Measurements from ENCODE around the gene EP400.

The EP400 gene

GRCh38 chr12:132056951-132057350, 107.2 kb downstream of the EP400 start:
- intact Hi-C loops (cut with DNase I), result no loop called here
- DNase-seq, result peak in 1 of 10 donors; percentile 10

GRCh38 chr12:132057691-132058090, 107.9 kb downstream of the EP400 start:
- DNase-seq, result no peak
- intact Hi-C loops (cut with DNase I), result no loop called here

GRCh38 chr12:132061197-132061596, 111.5 kb downstream of the EP400 start:
- DNase-seq, result peak in 1 of 10 donors; percentile 20
- intact Hi-C loops (cut with DNase I), result no loop called here

GRCh38 chr12:132061641-132062430, 112.1 kb downstream of the EP400 start:
- intact Hi-C loops (cut with DNase I), result no loop called here
- peak in 2 of 10 donors; percentile 73 to 82 for DNase-seq

- intact Hi-C loops (cut with DNase I), result no loop called here
- DNase-seq, result peak in 1 of 10 donors; percentile 64
Observed at GRCh38 chr12:132062481-132062880, 112.7 kb downstream of the EP400 start.

- intact Hi-C loops (cut with DNase I), result no loop called here
Observed at GRCh38 chr12:132063491-132063890, 113.7 kb downstream of the EP400 start.

GRCh38 chr12:132064631-132065030, 114.9 kb downstream of the EP400 start:
- DNase-seq, result peak in 1 of 10 donors; percentile 66
- intact Hi-C loops (cut with DNase I), result no loop called here

More at GRCh38 chr12:132063491-132063890, 113.7 kb downstream of the EP400 start:
- DNase-seq, result peak in 1 of 10 donors; percentile 10

GRCh38 chr12:132065203-132065602, 115.5 kb downstream of the EP400 start:
- intact Hi-C loops (cut with DNase I), result no loop called here
- peak in 1 of 10 donors; percentile 80 for DNase-seq

GRCh38 chr12:132065609-132066344, 116.0 kb downstream of the EP400 start:
- intact Hi-C loops (cut with DNase I), result no loop called here
- DNase-seq, result no peak

GRCh38 chr12:132066345-132066685, 116.6 kb downstream of the EP400 start:
- intact Hi-C loops (cut with DNase I), result no loop called here
- no peak for DNase-seq

- peak in 1 of 10 donors; percentile 75 for DNase-seq
- intact Hi-C loops (cut with DNase I), result no loop called here
Observed at GRCh38 chr12:132066749-132067148, 117.0 kb downstream of the EP400 start.

GRCh38 chr12:132067182-132067581, 117.4 kb downstream of the EP400 start:
- intact Hi-C loops (cut with DNase I), result no loop called here
- peak in 1 of 10 donors; percentile 75 for DNase-seq

GRCh38 chr12:132068250-132068649, 118.5 kb downstream of the EP400 start:
- intact Hi-C loops (cut with DNase I), result no loop called here

GRCh38 chr12:132069336-132069985, 119.7 kb downstream of the EP400 start:
- intact Hi-C loops (cut with DNase I), result no loop called here
- peak in 1 of 10 donors; percentile 77 for DNase-seq

More at GRCh38 chr12:132068250-132068649, 118.5 kb downstream of the EP400 start:
- DNase-seq, result no peak

GRCh38 chr12:132070298-132070697, 120.6 kb downstream of the EP400 start:
- no peak for DNase-seq
- intact Hi-C loops (cut with DNase I), result no loop called here

- no peak for DNase-seq
- intact Hi-C loops (cut with DNase I), result no loop called here
Observed at GRCh38 chr12:132071040-132071810, 121.5 kb downstream of the EP400 start.

GRCh38 chr12:132071830-132072384, 122.2 kb downstream of the EP400 start:
- intact Hi-C loops (cut with DNase I), result no loop called here
- DNase-seq, result no peak

GRCh38 chr12:132074216-132074615, 124.5 kb downstream of the EP400 start:
- intact Hi-C loops (cut with DNase I), result no loop called here
- no peak for DNase-seq

GRCh38 chr12:132075026-132075713, 125.4 kb downstream of the EP400 start:
- intact Hi-C loops (cut with DNase I), result no loop called here
- no peak for DNase-seq

All from posterior cingulate gyrus (tissue), 11 donors.